CD4-positive, alpha-beta T cell (primary cell): ENCODE results near the gene PLGRKT. TPM values are rescaled to one million over a fixed set of nuclear protein-coding genes. Genes with fewer than 3 reads are reported as not detected.

ENCODE experiments used
- ATAC-seq: fragments of 200-7000 bp; cut with Tn5 transposase; one replicate; pipeline ENCODE4 v1.10.0; 2022; ENCODE audit warnings: mild to moderate bottlenecking; ENCODE audit not compliant: poor library complexity
- CTCF ChIA-PET: fragments of 350-600 bp; sonication (Branson Sonifier 250); formaldehyde crosslinking; loops from one replicate; lab custom pipeline; 2021; ENCODE audit warnings: antibody characterized with exemption, inconsistent platforms; lab: Charles Lee
- POLR2A ChIA-PET: fragments of 350-600 bp; sonication (Branson Sonifier 250); formaldehyde crosslinking; loops from one replicate; lab custom pipeline; 2021; ENCODE audit warnings: antibody characterized with exemption, inconsistent platforms; lab: Charles Lee
- DNase-seq, 14 experiments: peaks; one replicate each; pipeline ENCODE4 v3.0.0-alpha.2; 2013 to 2020; ENCODE audit warnings: mixed read lengths in 2 of 14
- H3K27ac ChIP-seq, 2 donors: one replicate each; pipeline versions ENCODE4 v1.5.1 to v1.7.0; 2013; ENCODE audit warnings: low read length in 2 of 2, low read depth in 1 of 2, mild to moderate bottlenecking in 1 of 2
- H3K27me3 ChIP-seq, 2 experiments: 1 replicate in 1 of 2; 2 replicates in 1 of 2; pipeline versions ENCODE4 v1.6.1 to v1.7.0; 2013; ENCODE audit warnings: low read length in 2 of 2, control low read depth in 1 of 2, mild to moderate bottlenecking in 1 of 2, moderate library complexity in 1 of 2; ENCODE audit not compliant: insufficient read depth in 2 of 2, control insufficient read depth in 1 of 2
- H3K36me3 ChIP-seq: one replicate; pipeline ENCODE4 v1.6.1; 2013; ENCODE audit warnings: low read length, control low read depth; ENCODE audit not compliant: insufficient read depth
- H3K4me1 ChIP-seq: one replicate; pipeline ENCODE4 v1.6.1; 2013; ENCODE audit warnings: low read length, control low read depth; ENCODE audit not compliant: insufficient read depth
- H3K4me3 ChIP-seq: one replicate; pipeline ENCODE4 v1.5.1; 2013; ENCODE audit warnings: mild to moderate bottlenecking, low read length, moderate library complexity
- H3K9me3 ChIP-seq, 2 experiments: 1 replicate in 1 of 2; 2 replicates in 1 of 2; pipeline versions ENCODE4 v1.6.1 to v1.7.0; 2013; ENCODE audit warnings: low read length in 2 of 2, mild to moderate bottlenecking in 2 of 2, control low read depth in 1 of 2, moderate library complexity in 1 of 2; ENCODE audit not compliant: control insufficient read depth in 1 of 2, insufficient read depth in 1 of 2
- H3K27ac Mint-ChIP-seq: one replicate; pipeline ENCODE4 v1.8.0; 2020; ENCODE audit warnings: mixed read lengths
- H3K27me3 Mint-ChIP-seq: one replicate; pipeline ENCODE4 v1.8.0; 2021; ENCODE audit warnings: mixed read lengths
- H3K36me3 Mint-ChIP-seq: one replicate; pipeline ENCODE4 v1.8.0; 2021; ENCODE audit warnings: low read depth, mixed read lengths
- H3K4me1 Mint-ChIP-seq: one replicate; pipeline ENCODE4 v1.8.0; 2021; ENCODE audit warnings: low read depth, mixed read lengths
- H3K4me3 Mint-ChIP-seq: one replicate; pipeline ENCODE4 v1.8.0; 2020; ENCODE audit warnings: mild to moderate bottlenecking, mixed read lengths
- H3K9me3 Mint-ChIP-seq: one replicate; pipeline ENCODE4 v1.8.0; 2020; ENCODE audit warnings: mixed read lengths
- intact Hi-C, 2 experiments: fragments of 100-400 bp; cut with DNase I in 1 of 2; cut with micrococcal nuclease in 1 of 2; formaldehyde crosslinking; loops; one replicate each; pipeline versions ENCODE4 v1.15.1 to v1.9.0; 2023 to 2025; cut with DNase I, micrococcal nuclease
- total RNA-seq, 174 experiments: library from RNA in 2 of 174; stranded (reverse) in 2 of 174; gene quantifications; one replicate each; pipeline ENCODE4 v1.2.3 and lab custom pipeline; 2021 to 2026
- TF ChIP-seq, protein P1 (sequence below): fragments of 200-600 bp; IDR thresholded peaks from one replicate; pipeline ENCODE4 v1.8.0; 2022; ENCODE audit warnings: antibody characterized with exemption, mild to moderate bottlenecking

The PLGRKT gene
- total RNA-seq, 2 experiments from 2014 or later: 13.8 to 15.6 TPM

GRCh38 chr9:5470816-5471215 lies 33.1 kb upstream of the PLGRKT start:
- Mint-ChIP-seq H3K36me3 (peaks cover 45% of the 10 kb centered on the region), H3K27me3 (no peaks in the 10 kb centered on the region), H3K9me3 (peaks cover 2% of the 10 kb centered on the region), H3K4me1 (no peaks in the 10 kb centered on the region), H3K4me3 (no peak overlapping the region), H3K27ac (no peak overlapping the region)
- ATAC-seq: no peak
- no peak overlapping the region for H3K27ac ChIP-seq
- H3K9me3 ChIP-seq: no peaks in the 10 kb centered on the region
- H3K27me3 ChIP-seq: no peaks in the 10 kb centered on the region
- H3K36me3 ChIP-seq: peaks cover 21% of the 10 kb centered on the region
- no peaks in the 10 kb centered on the region for H3K4me1 ChIP-seq
- DNase-seq: no peak
- ChIA-PET CTCF (no interaction called here), POLR2A (no interaction called here)
- intact Hi-C loops: no loop called here
- no peak overlapping the region for H3K4me3 ChIP-seq
- TF ChIP-seq, protein P1, sequence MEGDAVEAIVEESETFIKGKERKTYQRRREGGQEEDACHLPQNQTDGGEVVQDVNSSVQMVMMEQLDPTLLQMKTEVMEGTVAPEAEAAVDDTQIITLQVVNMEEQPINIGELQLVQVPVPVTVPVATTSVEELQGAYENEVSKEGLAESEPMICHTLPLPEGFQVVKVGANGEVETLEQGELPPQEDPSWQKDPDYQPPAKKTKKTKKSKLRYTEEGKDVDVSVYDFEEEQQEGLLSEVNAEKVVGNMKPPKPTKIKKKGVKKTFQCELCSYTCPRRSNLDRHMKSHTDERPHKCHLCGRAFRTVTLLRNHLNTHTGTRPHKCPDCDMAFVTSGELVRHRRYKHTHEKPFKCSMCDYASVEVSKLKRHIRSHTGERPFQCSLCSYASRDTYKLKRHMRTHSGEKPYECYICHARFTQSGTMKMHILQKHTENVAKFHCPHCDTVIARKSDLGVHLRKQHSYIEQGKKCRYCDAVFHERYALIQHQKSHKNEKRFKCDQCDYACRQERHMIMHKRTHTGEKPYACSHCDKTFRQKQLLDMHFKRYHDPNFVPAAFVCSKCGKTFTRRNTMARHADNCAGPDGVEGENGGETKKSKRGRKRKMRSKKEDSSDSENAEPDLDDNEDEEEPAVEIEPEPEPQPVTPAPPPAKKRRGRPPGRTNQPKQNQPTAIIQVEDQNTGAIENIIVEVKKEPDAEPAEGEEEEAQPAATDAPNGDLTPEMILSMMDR: no peak

- no peak for ATAC-seq
- POLR2A ChIA-PET: no interaction called here
- Mint-ChIP-seq H3K4me3 (no peak overlapping the region), H3K4me1 (no peaks in the 10 kb centered on the region), H3K27ac (no peak overlapping the region), H3K36me3 (peaks cover 47% of the 10 kb centered on the region), H3K9me3 (peaks cover 2% of the 10 kb centered on the region), H3K27me3 (no peaks in the 10 kb centered on the region)
- no peaks in the 10 kb centered on the region for H3K27me3 ChIP-seq
- no peak overlapping the region for H3K27ac ChIP-seq
- TF ChIP-seq, protein P1: no peak
- CTCF ChIA-PET: no interaction called here
- H3K9me3 ChIP-seq: no peaks in the 10 kb centered on the region
- intact Hi-C loops: no loop called here
- no peak overlapping the region for H3K4me3 ChIP-seq
- no peaks in the 10 kb centered on the region for H3K4me1 ChIP-seq
- H3K36me3 ChIP-seq: peaks cover 27% of the 10 kb centered on the region
- no peak for DNase-seq
Observed at GRCh38 chr9:5470122-5470521, 32.4 kb upstream of the PLGRKT start.

- ATAC-seq (no peak), DNase-seq (no peak)
- Mint-ChIP-seq H3K4me3 (no peak overlapping the region), H3K4me1 (no peaks in the 10 kb centered on the region), H3K27ac (no peak overlapping the region), H3K27me3 (no peaks in the 10 kb centered on the region), H3K36me3 (peaks cover 56% of the 10 kb centered on the region), H3K9me3 (no peaks in the 10 kb centered on the region)
- Histone ChIP-seq H3K36me3 (peaks cover 33% of the 10 kb centered on the region), H3K27me3 (no peaks in the 10 kb centered on the region), H3K4me3 (no peak overlapping the region), H3K9me3 (no peaks in the 10 kb centered on the region), H3K4me1 (no peaks in the 10 kb centered on the region), H3K27ac (no peak overlapping the region)
- ChIA-PET POLR2A (interaction anchor here (0.6 kb wide), 1 partner anchor 24 kb away, joined by 3 read pairs; no protein-coding TSS in a partner anchor), CTCF (no interaction called here)
- TF ChIP-seq, protein P1: no peak
- intact Hi-C loops: no loop called here
Observed at GRCh38 chr9:5468850-5469249, 31.1 kb upstream of the PLGRKT start.
